Endothelial cell of umbilical vein (primary cell): ENCODE data around the gene CYBA. TPM values are rescaled to one million over a fixed set of nuclear protein-coding genes. Genes with fewer than 3 reads are reported as not detected.

Experiments
- BruUV-seq: library from RNA; stranded (reverse); fragments of 400-500 nt; replicated peaks from 2 replicates; lab custom pipeline; 2021; lab: Mats Ljungman, UMichigan
- CTCF ChIA-PET: fragments of 300-600, 350-600 bp; sonication (Branson Sonifier 250); formaldehyde crosslinking; loops from one replicate; lab custom pipeline; 2021; ENCODE audit warnings: antibody characterized with exemption, inconsistent platforms; lab: Charles Lee
- POLR2A ChIA-PET: fragments of 300-600, 350-600 bp; sonication (Branson Sonifier 250); formaldehyde crosslinking; loops from one replicate; lab custom pipeline; 2021; ENCODE audit warnings: antibody characterized with exemption, inconsistent platforms; lab: Charles Lee
- DNase-seq: peaks from one replicate; pipeline ENCODE4 v3.0.0-alpha.2; 2011; ENCODE audit warnings: low read depth, low spot score
- FAIRE-seq: peaks from 2 replicates; lab custom pipeline; 2011; peaks lifted over from hg19 to GRCh38; lab: Jason Lieb, UNC
- H2AFZ ChIP-seq: 2 replicates; pipeline ENCODE4 v1.6.0; 2012; ENCODE audit warnings: low read depth, low read length, control low read depth, inconsistent platforms
- H3K27ac ChIP-seq: 2 replicates; pipeline ENCODE4 v1.5.1; 2011; ENCODE audit warnings: low read depth, mild to moderate bottlenecking, control low read depth, low read length, moderate library complexity; ENCODE audit not compliant: insufficient read depth
- H3K27me3 ChIP-seq, 2 experiments: 2 replicates each; pipeline versions ENCODE4 v1.6.0 to v1.6.1; 2011; ENCODE audit warnings: low read length in 2 of 2, mixed read lengths in 1 of 2; ENCODE audit not compliant: control insufficient read depth in 2 of 2, insufficient read depth in 2 of 2
- H3K36me3 ChIP-seq, 2 experiments: 2 replicates in 1 of 2; 3 replicates in 1 of 2; pipeline ENCODE4 v1.5.1; 2011; ENCODE audit warnings: low read length in 2 of 2, mild to moderate bottlenecking in 1 of 2, moderate library complexity in 1 of 2; ENCODE audit not compliant: control insufficient read depth in 2 of 2, insufficient read depth in 2 of 2; ENCODE audit errors: extremely low read depth in 1 of 2
- H3K4me1 ChIP-seq: 3 replicates; pipeline ENCODE4 v1.5.1; 2011; ENCODE audit warnings: mild to moderate bottlenecking, low read length; ENCODE audit not compliant: control insufficient read depth, insufficient read depth; ENCODE audit errors: extremely low read depth
- H3K4me2 ChIP-seq: 2 replicates; pipeline ENCODE4 v1.6.1; 2011; ENCODE audit warnings: low read length, control low read depth, mixed read lengths; ENCODE audit not compliant: insufficient read depth
- H3K4me3 ChIP-seq, 3 experiments: fragments of 200-600 bp in 1 of 3; sonication (generic), shearing (Covaris generic) in 1 of 3; replicated peaks in 1 of 3; 2 replicates each; pipeline ENCODE4 v1.5.1; 2011 to 2016; ENCODE audit warnings: control low read depth in 3 of 3, low read length in 3 of 3, mild to moderate bottlenecking in 2 of 3, inconsistent platforms in 1 of 3, low read depth in 1 of 3, moderate library complexity in 1 of 3; ENCODE audit not compliant: insufficient read depth in 1 of 3
- H3K79me2 ChIP-seq: 2 replicates; pipeline ENCODE4 v1.6.0; 2012; ENCODE audit warnings: low read length, inconsistent platforms; ENCODE audit not compliant: control insufficient read depth, insufficient read depth
- H3K9ac ChIP-seq: replicated peaks from 2 replicates; pipeline ENCODE3; 2011; ENCODE audit warnings: low read length, control low read depth; ENCODE audit not compliant: insufficient read depth; ENCODE audit errors: extremely low read depth
- H3K9me1 ChIP-seq: replicated peaks from 3 replicates; pipeline ENCODE4 v1.6.0; 2011; ENCODE audit warnings: mild to moderate bottlenecking, low read length; ENCODE audit not compliant: control insufficient read depth, insufficient read depth; ENCODE audit errors: extremely low read depth
- H3K9me3 ChIP-seq: replicated peaks from 2 replicates; pipeline ENCODE4 v1.5.1; 2012; ENCODE audit warnings: low read length, inconsistent platforms; ENCODE audit not compliant: control insufficient read depth, insufficient read depth
- H4K20me1 ChIP-seq: replicated peaks from 2 replicates; pipeline ENCODE3; 2011; ENCODE audit warnings: mild to moderate bottlenecking, low read length; ENCODE audit not compliant: control insufficient read depth, insufficient read depth; ENCODE audit errors: extremely low read depth
- FOS ChIP-seq: IDR thresholded peaks from 2 replicates; pipeline ENCODE4 v1.6.1; 2011; ENCODE audit warnings: mild to moderate bottlenecking, low read length, moderate library complexity, borderline replicate concordance; ENCODE audit not compliant: insufficient read depth
- GATA2 ChIP-seq: IDR thresholded peaks from 2 replicates; pipeline ENCODE4 v1.7.0; 2011; ENCODE audit warnings: low read depth, mild to moderate bottlenecking, moderate library complexity, mixed read lengths, low read length; ENCODE audit not compliant: insufficient read length, insufficient read depth
- JUN ChIP-seq: IDR thresholded peaks from 2 replicates; pipeline ENCODE4 v1.6.1; 2011; ENCODE audit warnings: borderline replicate concordance, low read depth; ENCODE audit not compliant: insufficient read length, insufficient read depth
- MYC ChIP-seq: IDR thresholded peaks from one replicate; pipeline ENCODE4 v1.6.1; 2011; ENCODE audit warnings: mild to moderate bottlenecking, low read depth, low read length
- POLR2A ChIP-seq: IDR thresholded peaks from 2 replicates; pipeline ENCODE4 v1.6.1; 2012; ENCODE audit warnings: low read depth, mild to moderate bottlenecking, control low read depth, low read length
- POLR2AphosphoS5 ChIP-seq: IDR thresholded peaks from 2 replicates; pipeline ENCODE4 v1.6.1; 2012; ENCODE audit warnings: low read depth, mild to moderate bottlenecking, control low read depth, low read length, moderate library complexity; ENCODE audit not compliant: insufficient read depth
- dilution Hi-C: fragments of 300-500 bp; cut with MboI; formaldehyde crosslinking; loops from one replicate; pipeline ENCODE4 v1.15.0; 2019; ENCODE audit warnings: low sequenced_read_pairs; ENCODE audit not compliant: extremely low pct_ligation_motif_present
- intact Hi-C: fragments of 100-400 bp; cut with micrococcal nuclease; formaldehyde crosslinking; loops from one replicate; pipeline ENCODE4 v1.10.0; 2022
- polyA plus RNA-seq, 4 experiments: library from polyadenylated mRNA; depleted of rRNA in 3 of 4; stranded (reverse) in 3 of 4; unstranded in 1 of 4; fragments of >200 nt; gene quantifications; 2 replicates each; pipeline versions ENCODE4 v1.2.1 to v1.2.3, GENCODE V29; 2011 to 2012; ENCODE audit warnings: missing spikeins in 1 of 4
- total RNA-seq: library from RNA; stranded (reverse); gene quantifications from 2 replicates; pipeline ENCODE4 v1.2.3, GENCODE V29; 2021
- TF ChIP-seq, protein P1 (sequence below): IDR thresholded peaks from 2 replicates; pipeline ENCODE4 v1.6.1; 2011; ENCODE audit not compliant: insufficient read depth, insufficient read length

Gene CYBA
- total and polyA plus RNA-seq, 2 donors (not counting 3 experiments of a cell fraction or from before 2014, with no cell fraction given), result 37.0 to 77.3 TPM

DNA sequence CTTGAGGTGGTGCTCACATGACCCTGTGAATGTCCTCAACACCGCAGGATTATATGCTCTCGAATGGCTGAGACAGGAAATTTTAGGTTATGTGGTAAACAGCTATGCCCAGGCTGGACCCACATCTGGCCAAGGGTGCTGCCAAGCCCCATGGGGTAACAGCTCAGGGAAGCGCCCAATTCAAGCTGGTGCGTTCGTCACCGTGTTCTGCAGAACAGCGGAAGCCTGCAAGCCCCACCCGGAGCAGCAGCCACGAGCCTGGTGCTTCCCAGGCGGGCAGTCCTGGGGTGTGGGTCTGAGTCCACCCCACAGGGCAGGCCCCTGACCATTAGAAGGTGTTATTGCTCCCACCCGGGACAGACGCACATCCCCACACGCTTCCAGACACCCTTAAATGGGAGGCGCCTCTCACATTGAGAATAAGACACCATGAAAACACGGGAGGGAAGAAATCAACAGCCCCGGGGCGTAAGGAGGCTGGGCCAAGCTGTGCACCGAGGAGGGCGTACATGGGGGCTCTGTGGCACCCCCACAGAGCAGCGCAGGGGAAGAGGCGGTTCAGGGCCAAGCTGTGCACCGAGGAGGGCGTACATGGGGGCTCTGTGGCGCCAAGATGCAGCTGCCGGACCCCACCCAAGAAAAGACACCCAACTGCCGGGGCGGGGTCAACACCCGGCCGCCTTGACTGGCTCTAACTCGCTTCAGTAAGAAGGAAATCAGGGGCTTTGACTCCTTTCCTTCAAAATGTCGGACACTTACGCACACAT lies 2.9 kb upstream of the CYBA start:
- no peaks in the 10 kb centered on the region for H4K20me1 ChIP-seq
- FAIRE-seq (no peak), DNase-seq (no peak)
- H3K27ac ChIP-seq, result no peak overlapping the region
- TF ChIP-seq POLR2A (no peak), FOS (no peak), POLR2AphosphoS5 (no peak), GATA2 (no peak)
- TF ChIP-seq, protein P1, sequence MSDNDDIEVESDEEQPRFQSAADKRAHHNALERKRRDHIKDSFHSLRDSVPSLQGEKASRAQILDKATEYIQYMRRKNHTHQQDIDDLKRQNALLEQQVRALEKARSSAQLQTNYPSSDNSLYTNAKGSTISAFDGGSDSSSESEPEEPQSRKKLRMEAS, result no peak
- no peaks in the 10 kb centered on the region for H3K27me3 ChIP-seq
- BruUV-seq, result no TSS peak
- intact Hi-C loops, result no loop called here
- POLR2A ChIA-PET, result no interaction called here
- no peak overlapping the region for H2AFZ ChIP-seq
- H3K36me3 ChIP-seq, result peaks cover 7 to 17% of the 10 kb centered on the region in 2 experiments
- dilution Hi-C loops, result no loop called here
- H3K79me2 ChIP-seq, result peaks cover 3% of the 10 kb centered on the region
- H3K4me3 ChIP-seq, result no peak overlapping the region
- CTCF ChIA-PET, result no interaction called here
- H3K9me1 ChIP-seq, result no peaks in the 10 kb centered on the region
- peaks cover 13% of the 10 kb centered on the region for H3K4me1 ChIP-seq
- no peak overlapping the region for H3K4me2 ChIP-seq
- no peak overlapping the region for H3K9ac ChIP-seq
- H3K9me3 ChIP-seq, result no peaks in the 10 kb centered on the region

DNA sequence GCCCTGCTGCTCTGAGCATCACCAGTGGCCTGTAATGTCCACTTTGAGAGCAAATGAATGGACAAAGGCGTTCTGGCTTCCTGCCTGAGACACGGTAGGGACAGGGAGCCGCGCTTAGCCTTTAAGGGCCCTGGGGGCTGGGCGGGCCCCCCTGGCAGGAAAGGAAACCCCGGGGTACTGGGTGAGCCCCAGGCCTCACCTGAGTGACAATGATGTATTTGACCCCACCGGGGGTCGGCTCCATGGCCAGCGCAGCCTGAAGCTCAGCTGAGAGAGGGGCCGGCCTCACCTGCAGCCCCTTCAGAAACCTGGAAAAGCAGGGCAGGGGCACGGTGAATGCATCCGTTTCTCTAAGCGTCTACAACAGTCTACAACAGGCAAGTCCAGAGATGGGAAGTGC lies 2.2 kb upstream of the CYBA start:
- no TSS peak for BruUV-seq
- POLR2A ChIA-PET, result no interaction called here
- Histone ChIP-seq H3K27me3 (no peaks in the 10 kb centered on the region), H3K4me1 (peaks cover 13% of the 10 kb centered on the region), H3K4me2 (no peak overlapping the region), H3K27ac (no peak overlapping the region), H3K36me3 (peaks cover 7 to 17% of the 10 kb centered on the region in 2 experiments), H3K9me1 (no peaks in the 10 kb centered on the region), H3K9me3 (no peaks in the 10 kb centered on the region), H2AFZ (no peak overlapping the region), H3K4me3 (no peak overlapping the region), H4K20me1 (no peaks in the 10 kb centered on the region), H3K9ac (no peak overlapping the region), H3K79me2 (peaks cover 2% of the 10 kb centered on the region)
- CTCF ChIA-PET, result no interaction called here
- intact Hi-C loops, result no loop called here
- TF ChIP-seq GATA2, result no peak
- no peak for TF ChIP-seq POLR2AphosphoS5
- TF ChIP-seq JUN, result no peak
- TF ChIP-seq, protein P1, result no peak
- no peak for TF ChIP-seq MYC
- dilution Hi-C loops, result no loop called here
- FAIRE-seq (no peak), DNase-seq (no peak)
